Retinal pigment epithelial cell (primary cell): ENCODE measurements around the gene CCDC149.
"Not testable (repeated sequence)": the region's sequence is repeated elsewhere in the genome, so short reads cannot be mapped to it uniquely, and the experiment has no call there.

Experiments used
- DNase-seq: peaks from one replicate; pipeline ENCODE4 v3.0.0-alpha.2; 2010; ENCODE audit warnings: low read depth
- H3K4me3 ChIP-seq: 2 replicates; pipeline ENCODE4 v1.5.1; 2011; ENCODE audit warnings: mild to moderate bottlenecking, low read length, control low read depth, moderate library complexity
- TF ChIP-seq, protein P1 (sequence below): conservative IDR thresholded peaks from 2 replicates; pipeline ENCODE4 v1.5.1; 2011; ENCODE audit warnings: low read depth, low read length, control low read depth, inconsistent platforms

CCDC149 gene

DNA sequence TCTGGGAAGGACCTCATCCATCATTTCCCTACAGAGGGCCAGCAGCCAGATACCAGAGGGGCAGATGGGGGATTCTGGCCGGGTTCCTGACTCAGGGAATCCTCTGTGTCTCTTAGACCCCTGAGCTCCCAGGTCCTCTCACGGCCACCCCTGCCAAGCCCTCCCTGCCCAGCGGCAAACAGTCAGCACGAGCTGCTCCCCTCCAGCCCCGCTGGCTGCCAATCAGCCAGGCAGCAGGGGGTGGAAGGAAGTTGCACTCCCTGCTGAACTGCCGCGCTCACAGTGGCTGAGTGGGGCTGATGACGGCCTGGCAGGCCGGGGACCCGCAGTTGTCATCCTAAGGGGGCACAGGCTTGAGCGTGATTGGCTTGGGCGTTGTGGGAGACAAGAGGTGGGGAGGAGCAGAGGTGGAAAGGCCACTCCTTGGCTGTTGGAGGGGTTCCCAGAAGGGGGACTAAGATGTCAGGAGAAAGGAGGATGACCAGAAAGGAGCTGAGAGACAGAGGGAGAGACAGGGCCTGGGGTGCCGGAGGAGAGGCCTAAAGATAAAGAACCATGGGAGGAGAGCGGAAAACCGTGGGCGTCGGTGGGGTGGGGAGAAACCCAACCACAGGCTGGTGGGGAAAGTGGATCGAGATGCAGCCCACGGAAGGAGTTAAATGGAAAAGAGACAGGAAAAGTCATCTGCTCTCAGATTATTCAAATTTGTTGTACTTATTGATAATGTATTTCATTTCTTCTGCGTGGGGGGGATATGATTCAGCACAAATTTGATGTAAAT, 4.4 kb upstream of the CCDC149 start:
- TF ChIP-seq, protein P1, sequence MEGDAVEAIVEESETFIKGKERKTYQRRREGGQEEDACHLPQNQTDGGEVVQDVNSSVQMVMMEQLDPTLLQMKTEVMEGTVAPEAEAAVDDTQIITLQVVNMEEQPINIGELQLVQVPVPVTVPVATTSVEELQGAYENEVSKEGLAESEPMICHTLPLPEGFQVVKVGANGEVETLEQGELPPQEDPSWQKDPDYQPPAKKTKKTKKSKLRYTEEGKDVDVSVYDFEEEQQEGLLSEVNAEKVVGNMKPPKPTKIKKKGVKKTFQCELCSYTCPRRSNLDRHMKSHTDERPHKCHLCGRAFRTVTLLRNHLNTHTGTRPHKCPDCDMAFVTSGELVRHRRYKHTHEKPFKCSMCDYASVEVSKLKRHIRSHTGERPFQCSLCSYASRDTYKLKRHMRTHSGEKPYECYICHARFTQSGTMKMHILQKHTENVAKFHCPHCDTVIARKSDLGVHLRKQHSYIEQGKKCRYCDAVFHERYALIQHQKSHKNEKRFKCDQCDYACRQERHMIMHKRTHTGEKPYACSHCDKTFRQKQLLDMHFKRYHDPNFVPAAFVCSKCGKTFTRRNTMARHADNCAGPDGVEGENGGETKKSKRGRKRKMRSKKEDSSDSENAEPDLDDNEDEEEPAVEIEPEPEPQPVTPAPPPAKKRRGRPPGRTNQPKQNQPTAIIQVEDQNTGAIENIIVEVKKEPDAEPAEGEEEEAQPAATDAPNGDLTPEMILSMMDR, result no peak
- no peak overlapping the region for H3K4me3 ChIP-seq
- DNase-seq, result no peak

DNA sequence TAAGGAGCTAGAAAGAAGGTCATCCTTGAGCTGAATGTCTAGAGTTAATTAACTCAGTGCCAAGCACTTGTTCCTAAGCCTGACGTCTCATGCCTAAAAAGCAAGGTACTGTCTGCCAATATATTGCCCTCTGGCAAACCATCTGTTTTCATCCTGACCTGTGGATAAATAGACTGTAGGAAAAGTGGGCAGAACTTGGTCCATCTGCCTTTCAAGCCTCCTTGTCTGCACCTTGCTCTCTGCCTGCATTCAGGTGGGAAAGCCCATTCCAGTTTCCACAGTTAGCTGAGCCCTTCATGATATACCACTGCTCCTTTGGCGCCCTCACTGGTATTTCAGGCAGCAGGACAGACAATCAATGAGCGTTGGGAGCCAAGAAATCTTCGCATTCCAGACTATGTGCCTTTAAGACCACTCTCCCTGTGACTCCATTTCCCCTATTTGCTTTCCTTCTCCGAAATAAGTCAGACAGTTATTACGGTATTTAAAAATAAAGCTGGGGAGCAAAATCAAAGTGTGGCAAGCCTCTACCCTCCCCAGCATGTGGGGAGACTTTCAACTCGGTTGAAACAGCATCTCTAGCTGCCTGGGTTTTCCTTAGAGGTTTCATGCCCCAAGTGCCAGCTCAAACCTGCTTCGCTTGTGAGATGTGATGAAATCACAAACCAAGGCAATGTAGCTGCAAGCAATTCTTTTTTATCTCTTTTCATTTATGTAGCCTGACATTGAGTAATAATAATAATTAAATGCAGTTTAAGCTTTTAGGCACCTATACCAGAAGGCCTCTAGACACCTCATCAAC, 2.5 kb upstream of the CCDC149 start:
- TF ChIP-seq, protein P1, result peak; percentile 47
- DNase-seq, result no peak
- no peak overlapping the region for H3K4me3 ChIP-seq

DNA sequence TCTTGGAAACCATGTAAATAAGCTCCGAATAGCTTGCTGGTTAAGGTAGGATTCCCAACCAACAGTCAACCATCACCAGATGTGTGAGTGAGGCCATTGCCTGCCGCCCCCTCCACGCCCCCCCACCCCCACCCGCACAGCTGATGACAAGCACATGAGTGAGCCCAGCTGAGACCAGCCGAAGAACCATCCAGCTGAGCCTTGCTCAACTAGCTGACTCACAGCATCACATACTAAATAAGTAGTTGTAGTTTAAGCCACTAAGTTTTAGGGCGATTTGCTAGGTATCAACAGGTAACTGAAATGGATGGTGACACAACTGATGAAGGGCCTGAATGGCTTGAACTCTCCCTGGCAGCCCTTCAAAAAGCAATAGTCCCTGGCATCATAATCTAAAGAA, 1.6 kb upstream of the CCDC149 start:
- TF ChIP-seq, protein P1, result no peak
- DNase-seq, result no peak
- no peak overlapping the region for H3K4me3 ChIP-seq

DNA sequence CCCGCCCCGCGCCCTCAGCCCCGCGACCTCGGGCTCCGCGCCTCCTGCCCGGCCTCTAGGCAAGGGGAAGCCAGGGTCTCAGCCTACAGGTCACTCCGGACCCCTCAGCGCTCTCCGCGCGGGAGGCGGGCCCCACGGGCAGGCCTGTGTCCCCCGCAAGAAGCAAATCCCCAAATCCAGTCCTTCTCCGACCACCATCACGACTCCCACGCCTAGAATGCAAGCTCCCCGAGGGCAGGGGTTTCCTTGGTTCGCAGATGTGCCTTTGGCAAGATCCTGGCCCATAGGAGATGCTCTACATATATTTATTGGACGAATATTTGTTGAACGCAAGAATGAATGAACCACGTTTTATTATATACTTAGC, 260 bp upstream of the CCDC149 start:
- peak overlapping the region; percentile 54 for H3K4me3 ChIP-seq
- no peak for DNase-seq
- TF ChIP-seq, protein P1, result no peak

DNA sequence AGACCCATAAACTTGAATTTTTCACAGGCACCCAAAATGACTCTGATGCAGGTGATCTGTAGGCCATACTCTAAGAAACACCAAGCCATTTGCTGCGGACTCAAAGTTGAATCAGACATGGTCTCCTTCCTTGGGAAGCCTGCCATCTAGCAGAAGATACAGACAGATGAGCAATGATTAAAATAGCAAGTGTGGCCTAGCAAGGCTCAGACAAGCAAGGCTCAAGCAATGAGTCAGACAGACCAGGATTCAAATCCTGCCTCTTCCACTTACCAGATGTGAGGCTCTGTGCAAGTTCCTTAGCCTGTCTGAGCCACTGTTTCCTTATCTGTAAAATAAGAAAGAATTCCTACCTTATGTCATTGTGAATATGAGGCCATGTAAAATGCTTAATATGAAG, 2.3 kb downstream of the CCDC149 start:
- TF ChIP-seq, protein P1, result no peak
- H3K4me3 ChIP-seq, result no peak overlapping the region
- DNase-seq, result no peak

DNA sequence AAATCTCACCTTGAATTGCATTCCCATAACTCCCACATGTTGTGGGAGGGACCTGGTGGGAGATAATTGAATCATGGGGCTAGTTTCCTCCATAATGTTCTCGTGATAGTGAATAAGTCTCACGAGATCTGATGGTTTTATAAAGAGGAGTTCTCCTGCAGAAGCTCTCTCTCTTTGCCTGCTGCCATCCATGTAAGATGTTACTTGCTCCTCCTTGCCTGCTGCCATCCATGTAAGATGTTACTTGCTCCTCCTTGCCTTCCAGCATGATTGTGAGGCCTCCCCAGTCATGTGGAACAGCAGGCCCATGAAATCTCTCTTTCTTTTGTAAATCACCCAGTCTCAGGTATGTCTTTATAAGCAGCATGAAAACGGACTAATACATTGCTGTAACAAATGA, 3.2 kb downstream of the CCDC149 start:
- DNase-seq, H3K4me3 ChIP-seq: not testable (repeated sequence)

DNA sequence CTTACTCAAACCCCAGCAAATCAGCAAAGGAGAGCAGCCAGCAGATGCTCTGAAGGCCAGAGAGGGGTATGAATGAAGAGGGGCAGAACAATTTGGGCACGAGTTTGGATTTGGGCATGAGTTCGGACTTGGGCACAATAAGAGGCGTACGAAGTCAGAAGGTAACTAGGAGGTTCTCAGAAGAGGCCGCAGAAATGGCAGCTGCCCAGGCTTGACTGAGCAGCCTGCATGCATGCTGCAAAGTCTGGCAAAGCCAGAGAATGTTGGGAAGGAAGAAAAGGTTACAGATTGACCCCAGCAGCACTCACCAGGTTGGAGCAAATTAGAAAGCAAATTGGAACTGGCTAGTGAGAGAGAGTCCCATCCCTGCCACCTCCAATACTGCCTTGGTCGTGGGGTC, 15.2 kb downstream of the CCDC149 start:
- TF ChIP-seq, protein P1, result no peak
- no peak overlapping the region for H3K4me3 ChIP-seq
- DNase-seq, result no peak
